ENCODE data around the gene EIF4G3. TPM values are rescaled to one million over a fixed set of nuclear protein-coding genes. Genes with fewer than 3 reads are reported as not detected.
A peak's percentile ranks its signal among the peaks of the same experiment; 100 is the strongest.

The EIF4G3 gene
- total RNA-seq, 1 experiment from 2014 or later: 86.8 TPM

GRCh38 chr1:20787840-20788795 lies 388.6 kb downstream of the EIF4G3 start:
- peak overlapping the region; percentile 99 for H3K4me3 ChIP-seq (ENCODE audit: low read depth, low read length, poor library complexity, severe bottlenecking)

GRCh38 chr1:20787029-20787839 lies 389.5 kb downstream of the EIF4G3 start, which contains the start of gene HP1BP3:
Gene HP1BP3, minus strand, starts transcription at chr1:20787307. Its CDS starts 6,867 bp downstream, at chr1:20780440.
- Histone ChIP-seq H3K27ac (ENCODE audit: low read depth, low read length, poor library complexity, severe bottlenecking) (peak within 1 kb of the TSS; percentile 98), H3K4me1 (ENCODE audit: insufficient read depth, low read length, poor library complexity, severe bottlenecking) (peaks cover 12% of the 10 kb centered on the region), H3K27me3 (replicated peaks; ENCODE audit: insufficient read depth, low read depth, low read length, poor library complexity) (no peaks in the 10 kb centered on the region), H3K36me3 (ENCODE audit: insufficient read depth, low read length, poor library complexity, severe bottlenecking) (no peaks in the 10 kb centered on the region), H3K4me3 (ENCODE audit: low read depth, low read length, poor library complexity, severe bottlenecking) (peak within 1 kb of the TSS; percentile 99), H3K9me3 (ENCODE audit: low read depth, low read length, poor library complexity, severe bottlenecking) (no peaks in the 10 kb centered on the region)
- TSS peak; percentile 89 for BruUV-seq (replicated peaks)
- ChIA-PET POLR2A (ENCODE audit: low non-redundant PET) (interaction anchor here (0.6 to 0.9 kb wide), 4 partner anchors 27 to 467 kb away, joined by 3 to 4 read pairs (median 3); no protein-coding TSS in a partner anchor), CTCF (interaction anchor here (0.6 to 2.0 kb wide), 4 partner anchors 80 to 582 kb away, joined by 3 to 7 read pairs (median 5); no protein-coding TSS in a partner anchor)
- TF ChIP-seq CTCF (conservative IDR thresholded peaks at IDR 0.05; ENCODE audit: low read depth, low read length): no peak
- TF ChIP-seq EZH2 (IDR thresholded peaks at IDR 0.05; ENCODE audit: borderline replicate concordance, low read depth, low read length, poor library complexity, severe bottlenecking): no peak
- intact Hi-C loops (cut with micrococcal nuclease; ENCODE audit: unreplicated experiment): no loop called here
- DNase-seq (ENCODE audit: low spot score): peak; percentile 85

More at GRCh38 chr1:20787840-20788795, 388.6 kb downstream of the EIF4G3 start:
- BruUV-seq (replicated peaks): no TSS peak
- peak; percentile 46 for DNase-seq (ENCODE audit: low spot score)
- H3K27me3 ChIP-seq (replicated peaks; ENCODE audit: insufficient read depth, low read depth, low read length, poor library complexity): no peaks in the 10 kb centered on the region
- ChIA-PET POLR2A (ENCODE audit: low non-redundant PET) (no interaction called here), CTCF (interaction anchor here (2.0 kb wide), 2 partner anchors 91 to 407 kb away, joined by 6 to 7 read pairs; no protein-coding TSS in a partner anchor)
- TF ChIP-seq EZH2 (IDR thresholded peaks at IDR 0.05; ENCODE audit: borderline replicate concordance, low read depth, low read length, poor library complexity, severe bottlenecking) (no peak), CTCF (conservative IDR thresholded peaks at IDR 0.05; ENCODE audit: low read depth, low read length) (no peak)
- intact Hi-C loops (cut with micrococcal nuclease; ENCODE audit: unreplicated experiment): no loop called here
- H3K36me3 ChIP-seq (ENCODE audit: insufficient read depth, low read length, poor library complexity, severe bottlenecking): no peaks in the 10 kb centered on the region
- no peaks in the 10 kb centered on the region for H3K9me3 ChIP-seq (ENCODE audit: low read depth, low read length, poor library complexity, severe bottlenecking)
- H3K4me1 ChIP-seq (ENCODE audit: insufficient read depth, low read length, poor library complexity, severe bottlenecking): peaks cover 12% of the 10 kb centered on the region
- peak overlapping the region; percentile 98 for H3K27ac ChIP-seq (ENCODE audit: low read depth, low read length, poor library complexity, severe bottlenecking)

Data from A673 (cell line).